ENCODE measurements around the gene KRTAP2-2. TPM values are rescaled to one million over a fixed set of nuclear protein-coding genes. Genes with fewer than 3 reads are reported as not detected.

Gene KRTAP2-2
- total and polyA plus RNA-seq, 2 of the 8 experiments (the other 6 are each of a cell fraction or from before 2014, with no cell fraction given), result not detected

- TF ChIP-seq TAF7 (optimal IDR thresholded peaks at IDR 0.05; ENCODE audit: borderline replicate concordance, low read depth, low read length) (no peak), CEBPB (IDR thresholded peaks at IDR 0.05; ENCODE audit: low read depth, low read length) (no peak), SP4 (IDR thresholded peaks at IDR 0.05; ENCODE audit: low read length) (no peak)
These were observed 41.8 kb downstream of the KRTAP2-2 start (continued) for GRCh38 chr17:41013181-41013580.

All from H1 (cell line).